GM21423 (cell line): ENCODE results near the gene ST7.

ENCODE experiments used
- ATAC-seq: cut with Tn5 transposase; IDR thresholded peaks from one replicate; pipeline ENCODE4 v1.9.1; 2021; ENCODE audit warnings: mild to moderate bottlenecking, moderate library complexity; ENCODE audit not compliant: unreplicated experiment

Gene ST7

DNA sequence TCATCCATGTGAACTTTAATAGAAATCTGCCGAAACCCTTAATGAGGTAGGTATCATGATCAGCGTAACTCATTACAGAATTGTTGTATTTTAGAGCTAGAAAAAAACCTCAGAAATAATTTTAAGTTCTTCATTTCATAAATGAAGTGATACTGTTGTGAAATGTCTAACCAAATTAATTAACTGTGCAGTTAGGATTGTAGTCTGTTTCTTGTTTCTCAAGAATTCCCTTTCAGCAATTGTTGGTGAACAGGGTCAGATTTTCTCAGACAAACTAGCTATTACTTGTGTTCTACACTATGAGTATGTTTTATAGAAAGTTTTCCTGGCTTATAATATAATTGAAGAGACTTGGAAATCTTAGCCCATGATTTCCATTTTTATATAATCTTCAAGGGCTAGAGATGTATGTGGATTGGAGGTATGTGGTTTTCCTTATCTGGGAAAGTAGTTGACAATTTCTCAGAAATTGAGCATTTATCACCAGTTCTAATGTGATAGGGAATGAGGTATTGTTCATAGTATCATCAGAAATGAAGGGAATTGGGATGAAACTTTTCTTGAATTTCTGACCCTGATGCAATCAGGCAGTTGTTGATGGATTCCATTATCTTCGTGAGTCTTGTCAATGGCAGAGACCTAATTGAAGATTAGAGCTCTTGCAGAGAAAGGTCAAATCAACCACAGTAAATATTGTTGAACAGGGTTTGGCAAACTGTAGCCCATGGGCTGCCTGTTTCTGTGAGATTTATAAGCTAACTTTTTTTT is 55.0 kb downstream of the ST7 start:
- ATAC-seq: no peak

- no peak for ATAC-seq
These were observed 55.7 kb downstream of the ST7 start for GRCh38 chr7:117008886-117009531.

GRCh38 chr7:117009705-117010361 is 56.5 kb downstream of the ST7 start:
- no peak for ATAC-seq

DNA sequence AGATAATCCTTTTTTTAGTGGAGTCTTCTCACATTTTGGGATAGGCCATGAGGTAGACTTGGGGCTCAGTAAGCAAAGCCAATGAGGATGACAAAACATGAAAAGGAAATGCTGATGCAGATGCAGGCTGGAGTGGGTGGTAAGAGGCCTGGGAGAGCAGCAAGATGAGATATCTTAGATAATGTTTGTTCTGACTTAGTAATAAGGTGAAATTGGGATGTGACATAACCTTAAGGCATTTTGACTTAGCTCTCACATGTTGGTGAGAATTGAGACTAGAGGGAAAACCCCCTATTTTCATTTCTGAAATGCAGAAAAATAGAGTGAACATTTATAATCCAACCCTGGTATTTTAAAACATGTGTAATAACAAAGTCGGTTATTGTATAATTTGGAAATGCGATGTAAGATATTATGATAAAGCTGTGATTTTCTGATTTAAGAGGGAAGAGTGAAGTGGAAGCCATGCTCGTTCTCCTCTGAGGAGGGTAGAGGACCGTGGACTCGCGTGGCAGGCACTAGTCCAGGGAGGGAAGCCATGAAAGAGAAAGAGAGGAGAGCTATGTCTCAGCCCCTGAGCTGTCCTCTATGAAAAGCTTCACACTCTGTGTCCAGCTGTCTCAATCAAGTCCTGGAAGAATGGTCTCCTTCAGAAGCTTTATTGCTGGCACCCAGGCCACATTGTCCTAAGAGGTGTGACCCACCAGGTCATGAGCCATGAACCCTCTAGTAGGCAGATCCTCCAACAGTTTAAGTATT is 57.3 kb downstream of the ST7 start:
- peak; percentile 45 for ATAC-seq

GRCh38 chr7:117011419-117012260 is 58.3 kb downstream of the ST7 start:
- ATAC-seq: peak; percentile 78

DNA sequence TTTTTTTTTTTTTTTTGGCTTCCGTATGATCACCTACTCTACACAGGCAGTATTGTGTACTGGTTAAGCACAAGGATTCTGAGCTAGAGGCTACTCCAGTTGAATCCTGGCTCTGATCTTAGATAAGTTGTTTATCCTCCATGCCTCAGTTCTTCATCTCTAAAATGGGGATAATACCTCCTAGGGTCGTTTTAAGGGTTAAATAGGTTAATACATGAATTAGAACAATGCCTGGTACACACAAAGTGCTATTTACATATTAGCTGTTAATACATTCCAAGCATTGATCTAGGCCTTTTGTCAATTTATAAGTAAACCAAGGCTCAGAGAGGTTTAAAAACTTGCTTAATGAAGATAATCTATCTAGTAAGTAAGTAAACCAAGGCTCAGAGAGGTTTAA is 59.0 kb downstream of the ST7 start:
- peak; percentile 5 for ATAC-seq

- ATAC-seq: peak; percentile 15
These were observed 59.4 kb downstream of the ST7 start for GRCh38 chr7:117012696-117013095.

DNA sequence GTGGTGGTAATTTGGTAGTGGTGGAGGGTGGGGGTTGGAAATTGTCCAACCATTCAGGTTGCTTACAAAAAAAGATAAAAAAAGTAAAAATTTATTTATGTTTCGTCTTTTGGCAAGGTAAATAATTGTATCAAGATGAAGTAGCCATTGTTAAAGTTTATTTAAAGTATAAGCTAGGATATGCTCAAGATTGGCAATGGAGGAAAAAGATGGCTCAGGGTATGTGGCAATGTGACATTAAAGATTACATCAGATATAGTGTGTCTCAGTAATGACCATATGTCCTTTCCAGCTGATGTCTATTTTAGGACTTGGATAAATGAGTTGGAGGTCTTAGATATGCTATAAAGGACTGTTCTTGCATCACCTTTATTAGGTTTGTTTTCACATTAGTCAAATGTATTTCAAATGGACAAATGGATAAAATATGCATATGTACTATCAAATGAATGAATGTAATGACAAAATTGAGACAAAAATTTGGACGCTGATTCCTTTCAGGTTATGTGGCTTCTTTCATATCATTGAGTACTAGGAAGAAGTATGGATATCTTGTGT is 60.9 kb downstream of the ST7 start:
- no peak for ATAC-seq

- ATAC-seq: peak; percentile 30
These were observed 61.4 kb downstream of the ST7 start for GRCh38 chr7:117014673-117015133.

DNA sequence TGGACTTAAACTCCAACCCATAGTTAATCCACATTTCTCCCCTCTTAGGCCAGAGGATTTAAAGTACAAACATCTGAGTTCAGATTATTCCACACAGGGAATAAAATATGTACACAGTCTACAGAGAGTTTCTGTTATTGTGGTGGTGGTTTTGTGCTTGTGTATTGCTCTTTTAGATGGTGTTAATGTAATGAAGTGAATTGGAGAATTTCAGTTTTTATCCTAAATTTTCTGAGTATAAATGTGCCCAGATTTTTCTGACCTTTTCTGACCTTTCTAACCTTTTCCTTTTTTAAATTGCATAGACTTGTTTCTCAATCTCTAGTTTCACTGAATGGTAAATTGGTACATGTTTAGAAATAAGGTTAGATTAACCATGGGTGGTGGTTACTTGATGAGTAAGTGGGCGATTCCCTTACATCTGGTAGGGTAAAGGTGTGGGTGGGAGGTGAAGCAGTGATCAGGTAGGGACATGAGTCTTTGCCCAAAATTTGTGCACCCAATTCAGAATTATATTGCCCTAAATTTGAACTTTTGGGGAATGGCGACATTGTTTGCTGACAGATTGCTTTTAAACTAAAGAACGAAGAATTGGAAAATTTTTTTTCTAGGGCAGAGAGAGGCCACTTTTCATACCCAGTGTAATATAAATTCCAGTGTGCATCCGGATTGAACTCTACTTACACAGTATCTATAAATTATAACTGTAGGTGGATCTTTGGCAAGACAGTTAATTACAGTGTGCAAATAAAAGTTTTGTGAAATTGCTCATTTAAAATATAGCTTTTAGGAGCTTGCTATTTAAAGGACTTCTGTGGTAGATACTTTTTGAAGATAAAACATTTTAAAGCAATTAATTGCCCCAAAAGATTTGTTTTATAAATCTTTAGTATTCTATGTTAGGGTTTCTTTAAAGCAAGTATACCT is 62.2 kb downstream of the ST7 start:
- no peak for ATAC-seq

GRCh38 chr7:117017017-117017451 is 63.7 kb downstream of the ST7 start:
- ATAC-seq: no peak

- ATAC-seq: no peak
These were observed 64.5 kb downstream of the ST7 start for GRCh38 chr7:117017702-117018266.

DNA sequence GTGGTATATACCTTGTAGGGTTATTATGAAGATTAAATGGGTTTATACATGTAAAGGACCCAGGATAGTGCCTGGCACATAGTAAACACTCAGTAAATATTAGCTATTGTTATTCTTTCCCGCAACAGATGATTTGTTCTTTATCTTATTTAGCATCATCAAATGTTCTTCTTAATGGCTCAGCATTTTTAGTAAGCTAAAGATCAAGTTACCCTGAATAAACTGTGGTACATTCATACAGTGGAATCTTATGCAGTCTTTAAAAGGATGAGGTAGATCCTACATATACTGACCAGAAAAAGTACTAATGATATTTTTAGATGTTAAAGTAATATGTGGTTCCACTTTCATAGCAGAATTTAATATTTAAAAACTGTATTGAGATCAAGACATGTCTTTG is 65.4 kb downstream of the ST7 start:
- ATAC-seq: no peak

GRCh38 chr7:117019287-117019686 is 66.0 kb downstream of the ST7 start:
- ATAC-seq: no peak

DNA sequence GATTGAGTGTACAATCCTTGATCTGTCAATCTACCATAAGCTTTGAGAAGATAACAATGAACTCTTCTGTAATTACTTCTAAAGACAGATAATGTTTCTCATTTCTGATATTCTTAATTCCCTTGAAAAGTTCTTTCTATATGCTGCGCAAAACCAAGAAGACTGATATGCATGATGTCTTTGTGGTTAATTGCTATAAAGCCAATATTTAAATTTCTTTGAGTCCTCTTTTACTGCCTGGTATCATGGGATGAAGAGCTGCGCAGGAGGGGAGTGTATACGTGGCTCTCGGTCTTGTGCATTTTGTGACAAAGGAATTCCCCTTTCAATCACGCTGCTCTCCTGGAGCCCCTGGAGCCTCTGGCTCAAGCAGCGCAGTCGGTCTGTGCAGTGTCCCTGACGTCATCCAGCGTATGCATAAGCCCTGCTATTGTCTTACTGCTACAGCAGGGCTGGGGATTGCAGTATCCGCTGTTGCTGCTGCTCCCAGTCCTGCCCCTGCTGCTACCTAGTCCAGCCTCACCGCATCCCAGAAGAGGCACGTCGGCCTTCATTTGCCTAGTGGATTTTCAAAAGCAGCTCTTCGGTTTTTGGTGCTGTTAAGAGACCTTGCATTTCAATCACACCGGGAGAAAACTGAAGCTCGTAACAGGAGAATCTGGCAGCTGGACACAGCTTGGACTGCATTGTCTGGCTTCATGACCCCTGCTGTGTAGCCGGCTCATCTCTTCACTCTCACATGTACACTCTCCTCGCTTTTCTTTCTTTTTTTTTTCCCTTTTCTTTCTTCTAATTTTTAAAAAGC is 66.7 kb downstream of the ST7 start:
- no peak for ATAC-seq

DNA sequence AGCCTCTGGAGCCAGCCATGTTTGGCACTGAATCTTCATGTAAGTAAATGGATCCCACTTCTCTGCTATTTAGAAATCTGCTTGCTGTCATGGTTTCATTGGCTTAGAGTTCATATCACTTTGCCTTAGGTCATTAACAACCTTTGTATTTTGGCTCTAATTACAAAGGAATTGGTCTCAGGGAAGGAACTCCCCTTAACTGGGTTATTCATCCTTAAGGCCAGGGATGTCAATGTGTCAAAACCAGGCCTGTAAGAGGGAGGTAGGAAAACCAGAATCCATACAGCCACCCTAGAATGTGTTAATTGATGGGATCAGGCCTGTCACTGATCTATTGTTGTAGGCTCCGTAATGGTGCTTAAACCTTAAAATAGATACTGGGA is 67.3 kb downstream of the ST7 start:
- ATAC-seq: no peak

DNA sequence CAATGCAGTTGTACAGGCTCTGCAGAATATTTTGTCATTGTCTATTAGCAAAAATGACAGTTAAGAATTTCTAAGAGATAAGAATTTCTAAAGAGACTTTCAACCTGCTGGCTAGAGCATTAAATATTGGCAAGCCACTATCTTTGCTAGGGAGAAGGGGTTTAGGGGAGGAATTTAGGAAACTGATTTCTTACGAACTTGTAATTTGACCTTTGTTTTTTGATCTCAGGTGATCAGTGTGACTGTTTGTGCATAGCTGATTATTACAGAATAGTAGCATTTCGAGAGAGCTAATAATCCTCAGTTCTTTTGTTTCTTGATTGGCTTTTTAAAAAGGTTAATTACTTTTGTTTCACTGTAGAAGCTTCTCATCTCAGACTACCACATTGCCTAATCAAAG is 68.1 kb downstream of the ST7 start:
- no peak for ATAC-seq

GRCh38 chr7:117021986-117022385 is 68.7 kb downstream of the ST7 start:
- no peak for ATAC-seq
